Suprapubic skin (tissue), 4 donors: Measurements from ENCODE around the gene VGLL2. TPM values are rescaled to one million over a fixed set of nuclear protein-coding genes. Genes with fewer than 3 reads are reported as not detected.

Experiments used
- DNase-seq, 2 donors: peaks; one replicate each; pipeline ENCODE4 v3.0.0-alpha.2; 2019; ENCODE audit warnings: low spot score in 2 of 2
- H3K27ac ChIP-seq: fragments of 200-600 bp; sonication (generic); one replicate; pipeline ENCODE4 v1.5.1; 2019
- H3K27me3 ChIP-seq: fragments of 200-600 bp; sonication (generic); one replicate; pipeline ENCODE4 v1.5.1; 2019
- H3K36me3 ChIP-seq: fragments of 200-600 bp; sonication (generic); one replicate; pipeline ENCODE4 v1.5.1; 2019
- H3K4me1 ChIP-seq: fragments of 200-600 bp; sonication (generic); one replicate; pipeline ENCODE4 v1.5.1; 2019
- H3K4me3 ChIP-seq: fragments of 200-600 bp; sonication (generic); one replicate; pipeline ENCODE4 v1.5.1; 2019; ENCODE audit warnings: mild to moderate bottlenecking
- H3K9me3 ChIP-seq: fragments of 200-600 bp; sonication (generic); one replicate; pipeline ENCODE4 v1.5.1; 2019
- CTCF ChIP-seq, 2 donors: fragments of 200-600 bp in 1 of 2; fragments of 450-650 bp in 1 of 2; sonication (generic) in 1 of 2; IDR thresholded peaks; one replicate each; pipeline ENCODE4 v1.5.1; 2016 to 2019; ENCODE audit warnings: antibody characterized with exemption in 2 of 2, mild to moderate bottlenecking in 1 of 2, moderate library complexity in 1 of 2
- EP300 ChIP-seq: sonication (generic); formaldehyde crosslinking; IDR thresholded peaks from one replicate; pipeline ENCODE4 v1.6.1; 2017; ENCODE audit warnings: antibody characterized with exemption
- POLR2A ChIP-seq, 2 donors: fragments of 450-650 bp; IDR thresholded peaks; one replicate each; pipeline ENCODE4 v1.6.1; 2017; ENCODE audit warnings: antibody characterized with exemption in 2 of 2, mild to moderate bottlenecking in 2 of 2, moderate library complexity in 2 of 2
- POLR2AphosphoS5 ChIP-seq, 3 donors: sonication (generic); formaldehyde crosslinking; IDR thresholded peaks; one replicate each; pipeline ENCODE4 v1.6.1; 2017; ENCODE audit warnings: antibody characterized with exemption in 3 of 3
- WGBS: methylation state at CpG from one replicate; pipeline ENCODE4 v1.1.5; 2018; 5-methylcytosine and 5-hydroxymethylcytosine counted together
- total RNA-seq, 4 donors: library from RNA; depleted of rRNA; stranded (reverse); fragments of >200 nt; gene quantifications; one replicate each; pipeline ENCODE4 v1.1.0, GENCODE V29; 2016

VGLL2 gene
- not detected for total RNA-seq

GRCh38 chr6:117265410-117266256 lies at the start of gene VGLL2:
Gene VGLL2 (plus strand): TSS chr6:117265558. CDS start chr6:117265764, 206 bp downstream.
- H3K36me3 ChIP-seq = no peaks in the 10 kb centered on the region
- H3K9me3 ChIP-seq = no peaks in the 10 kb centered on the region
- WGBS = 4% methylated on average over 24 of the region's 63 CpGs
- H3K27me3 ChIP-seq = peaks cover 90% of the 10 kb centered on the region
- DNase-seq = peak in 1 of 2 donors; percentile 62
- no peak within 1 kb of the TSS for H3K27ac ChIP-seq
- TF ChIP-seq POLR2A (IDR thresholded peaks at IDR 0.05) = no peak
- no peak for TF ChIP-seq POLR2AphosphoS5 (IDR thresholded peaks at IDR 0.05)
- no peak for TF ChIP-seq CTCF (IDR thresholded peaks at IDR 0.05)
- TF ChIP-seq EP300 = no peak
- H3K4me3 ChIP-seq = peak within 1 kb of the TSS; percentile 46
- peaks cover 35% of the 10 kb centered on the region for H3K4me1 ChIP-seq

GRCh38 chr6:117222861-117223260 lies 42.5 kb upstream of the VGLL2 start:
- H3K4me3 ChIP-seq = no peak overlapping the region
- H3K4me1 ChIP-seq = no peaks in the 10 kb centered on the region
- no peaks in the 10 kb centered on the region for H3K9me3 ChIP-seq
- WGBS = 78% methylated on average over 3 of the region's 3 CpGs
- no peaks in the 10 kb centered on the region for H3K36me3 ChIP-seq
- no peaks in the 10 kb centered on the region for H3K27me3 ChIP-seq
- DNase-seq = no peak
- no peak overlapping the region for H3K27ac ChIP-seq
- no peak for TF ChIP-seq CTCF (IDR thresholded peaks at IDR 0.05)

DNA sequence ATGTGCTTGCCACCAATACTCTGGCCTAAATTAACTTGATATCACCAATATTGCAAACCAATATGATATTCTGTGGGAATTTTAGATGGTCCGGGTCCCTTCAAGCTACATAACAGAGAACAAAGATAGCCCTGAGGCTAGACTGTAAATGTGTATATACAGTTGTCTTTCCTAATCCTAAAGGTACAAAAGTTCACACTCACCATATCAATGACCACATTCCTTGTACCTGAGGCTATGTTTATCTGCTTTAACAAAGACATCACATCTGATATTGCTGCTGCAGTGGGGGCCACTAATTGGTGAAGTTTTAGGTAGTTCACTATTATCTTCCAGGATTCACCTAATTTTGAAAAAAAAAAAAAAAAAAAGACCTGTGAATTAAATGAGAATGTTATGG lies 38.6 kb upstream of the VGLL2 start:
- no peak for DNase-seq
- H3K27me3 ChIP-seq = no peaks in the 10 kb centered on the region
- no peaks in the 10 kb centered on the region for H3K36me3 ChIP-seq
- H3K27ac ChIP-seq = no peak overlapping the region
- H3K9me3 ChIP-seq = no peaks in the 10 kb centered on the region
- 96% methylated on average over 1 of the region's 1 CpG for WGBS
- TF ChIP-seq CTCF (IDR thresholded peaks at IDR 0.05) (no peak), POLR2AphosphoS5 (IDR thresholded peaks at IDR 0.05) (no peak), EP300 (no peak), POLR2A (IDR thresholded peaks at IDR 0.05) (no peak)
- H3K4me3 ChIP-seq = no peak overlapping the region
- H3K4me1 ChIP-seq = no peaks in the 10 kb centered on the region

- H3K36me3 ChIP-seq = no peaks in the 10 kb centered on the region
- H3K4me1 ChIP-seq = no peaks in the 10 kb centered on the region
- H3K4me3 ChIP-seq = no peak overlapping the region
- TF ChIP-seq CTCF (IDR thresholded peaks at IDR 0.05) (no peak), POLR2A (IDR thresholded peaks at IDR 0.05) (no peak), POLR2AphosphoS5 (IDR thresholded peaks at IDR 0.05) (no peak), EP300 (no peak)
- DNase-seq = no peak
- H3K27me3 ChIP-seq = no peaks in the 10 kb centered on the region
- no peaks in the 10 kb centered on the region for H3K9me3 ChIP-seq
- 81% methylated on average over 3 of the region's 3 CpGs for WGBS
- H3K27ac ChIP-seq = no peak overlapping the region
Measured at GRCh38 chr6:117227245-117227962, 38.0 kb upstream of the VGLL2 start.

DNA sequence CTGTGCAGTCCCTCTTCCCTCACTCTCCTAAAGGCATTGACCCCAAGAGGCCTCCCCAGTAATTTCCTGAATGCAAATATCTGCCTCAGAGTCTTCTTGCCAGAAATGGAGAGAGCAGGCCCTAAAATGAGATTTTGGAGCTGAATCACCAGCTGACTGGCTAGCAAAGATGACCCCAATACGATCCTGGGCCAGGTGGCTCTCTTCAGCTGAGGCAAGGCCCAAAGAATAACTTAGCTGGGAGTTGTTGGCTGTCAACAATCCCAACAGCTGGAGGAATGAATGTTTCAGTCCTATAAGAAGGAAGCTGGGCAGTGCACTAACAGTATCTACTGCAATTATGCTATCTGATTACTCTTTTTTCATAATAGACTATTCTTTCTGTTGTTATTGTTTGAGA lies 37.2 kb upstream of the VGLL2 start:
- Histone ChIP-seq H3K4me1 (no peaks in the 10 kb centered on the region), H3K4me3 (no peak overlapping the region), H3K9me3 (no peaks in the 10 kb centered on the region), H3K36me3 (no peaks in the 10 kb centered on the region), H3K27me3 (no peaks in the 10 kb centered on the region), H3K27ac (no peak overlapping the region)
- WGBS = 88% methylated on average over 1 of the region's 1 CpG
- TF ChIP-seq POLR2A (IDR thresholded peaks at IDR 0.05) (no peak), EP300 (no peak), POLR2AphosphoS5 (IDR thresholded peaks at IDR 0.05) (no peak), CTCF (IDR thresholded peaks at IDR 0.05) (no peak)
- no peak for DNase-seq
